Measurements from ENCODE around the gene C1orf185.

DNA sequence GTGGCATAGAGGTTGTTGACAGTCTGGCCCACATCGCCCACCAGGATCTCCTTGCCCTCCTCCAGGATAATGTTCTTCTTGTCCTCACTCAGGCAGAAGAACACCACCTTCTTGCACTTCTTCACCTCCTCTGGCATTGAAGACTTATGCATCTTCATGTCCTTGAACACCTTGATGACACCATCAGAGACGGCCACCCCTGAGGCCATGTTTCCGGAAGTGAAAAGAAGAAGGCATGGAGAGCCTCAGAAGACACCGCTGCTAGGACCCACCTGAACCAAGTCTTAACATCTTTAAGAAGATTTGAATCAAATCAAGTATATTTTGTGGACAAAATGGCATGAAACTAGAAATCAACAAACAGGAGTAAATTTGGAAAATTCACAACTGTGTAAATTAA, 56.2 kb downstream of the C1orf185 start:
- TF ChIP-seq CTCF (IDR thresholded peaks at IDR 0.05; ENCODE audit: low read length), result no peak
- no peak for TF ChIP-seq EZH2 (IDR thresholded peaks at IDR 0.05; ENCODE audit: borderline replicate concordance, low read length)
